H1 (cell line): ENCODE results near the gene LTF. TPM values are rescaled to one million over a fixed set of nuclear protein-coding genes. Genes with fewer than 3 reads are reported as not detected.

ENCODE experiments used
- CTCF ChIA-PET: fragments of 300-600 bp; sonication (Branson Sonifier 250); formaldehyde crosslinking; loops from one replicate; lab custom pipeline; 2021; ENCODE audit not compliant: partially characterized antibody; lab: Charles Lee
- POLR2A ChIA-PET: fragments of 300-600 bp; sonication (Branson Sonifier 250); formaldehyde crosslinking; loops from one replicate; lab custom pipeline; 2021; ENCODE audit warnings: inconsistent platforms; ENCODE audit not compliant: partially characterized antibody; lab: Charles Lee
- DNase-seq, 2 experiments: peaks; one replicate each; pipeline versions ENCODE4 v3.0.0 to v3.0.0-alpha.2; 2010 to 2022; ENCODE audit warnings: low spot score in 2 of 2, low read depth in 1 of 2, mixed read lengths in 1 of 2
- FAIRE-seq: peaks from 2 replicates; lab custom pipeline; 2011; peaks lifted over from hg19 to GRCh38; lab: Jason Lieb, UNC
- H2AFZ ChIP-seq: 2 replicates; pipeline ENCODE4 v1.8.1; 2012; ENCODE audit warnings: low read length, inconsistent platforms
- H2AK5ac ChIP-seq: 2 replicates; pipeline ENCODE4 v1.6.1; 2013; ENCODE audit warnings: low read depth, low read length
- H2BK120ac ChIP-seq: replicated peaks from 2 replicates; pipeline ENCODE3; 2013; ENCODE audit warnings: low read depth, low read length, inconsistent platforms
- H2BK12ac ChIP-seq: 2 replicates; pipeline ENCODE4 v1.6.1; 2013; ENCODE audit warnings: low read depth, low read length
- H2BK15ac ChIP-seq: 2 replicates; pipeline ENCODE4 v1.6.1; 2013; ENCODE audit warnings: low read length
- H2BK20ac ChIP-seq: 2 replicates; pipeline ENCODE4 v1.6.1; 2013; ENCODE audit warnings: low read length
- H2BK5ac ChIP-seq: 2 replicates; pipeline ENCODE4 v1.6.1; 2013; ENCODE audit warnings: low read depth, low read length
- H3K14ac ChIP-seq: 2 replicates; pipeline ENCODE4 v1.6.1; 2013; ENCODE audit warnings: inconsistent platforms; ENCODE audit not compliant: insufficient read length
- H3K18ac ChIP-seq: 2 replicates; pipeline ENCODE4 v1.6.1; 2013; ENCODE audit warnings: low read length; ENCODE audit errors: extremely low read depth
- H3K23ac ChIP-seq: 2 replicates; pipeline ENCODE4 v1.6.1; 2013; ENCODE audit warnings: inconsistent platforms; ENCODE audit not compliant: insufficient read length
- H3K23me2 ChIP-seq: 2 replicates; pipeline ENCODE4 v1.6.1; 2013; ENCODE audit warnings: low read depth, low read length
- H3K27ac ChIP-seq: 2 replicates; pipeline ENCODE4 v1.6.1; 2011; ENCODE audit warnings: low read depth, low read length, inconsistent platforms
- H3K27me3 ChIP-seq, 4 experiments: replicated peaks in 1 of 4; 1 replicate in 1 of 4; 2 replicates in 3 of 4; pipeline versions ENCODE4 v1.6.1 to v1.8.1; 2011 to 2013; ENCODE audit warnings: low read length in 3 of 4, mild to moderate bottlenecking in 3 of 4, inconsistent platforms in 2 of 4, mixed read lengths in 2 of 4, moderate library complexity in 1 of 4; ENCODE audit not compliant: control insufficient read depth in 3 of 4, insufficient read depth in 3 of 4; ENCODE audit errors: extremely low read depth in 1 of 4
- H3K36me3 ChIP-seq, 4 experiments: 2 replicates each; pipeline versions ENCODE4 v1.6.1 to v1.8.1; 2011 to 2013; ENCODE audit warnings: mild to moderate bottlenecking in 4 of 4, low read length in 3 of 4, moderate library complexity in 2 of 4, control low read depth in 1 of 4, inconsistent platforms in 1 of 4; ENCODE audit not compliant: insufficient read depth in 4 of 4, control insufficient read depth in 2 of 4
- H3K4ac ChIP-seq: replicated peaks from 2 replicates; pipeline ENCODE3; 2013; ENCODE audit warnings: low read length, low read depth, mixed read lengths, inconsistent platforms; ENCODE audit not compliant: insufficient read length
- H3K4me1 ChIP-seq, 4 experiments: replicated peaks in 1 of 4; 1 replicate in 1 of 4; 2 replicates in 3 of 4; pipeline versions ENCODE4 v1.6.1 to v1.8.1; 2011 to 2013; ENCODE audit warnings: low read length in 3 of 4, inconsistent platforms in 2 of 4, mixed read lengths in 1 of 4; ENCODE audit not compliant: insufficient read depth in 4 of 4, control insufficient read depth in 3 of 4
- H3K4me2 ChIP-seq, 2 experiments: 2 replicates each; pipeline versions ENCODE4 v1.6.1 to v1.8.1; 2011 to 2013; ENCODE audit warnings: low read depth in 2 of 2, low read length in 2 of 2, control low read depth in 1 of 2, inconsistent platforms in 1 of 2, mild to moderate bottlenecking in 1 of 2; ENCODE audit not compliant: insufficient read depth in 1 of 2
- H3K4me3 ChIP-seq, 4 experiments: fragments of 200-600, 300-600 bp in 1 of 4; sonication (generic), shearing (Covaris generic), sonication (Bioruptor Twin) in 1 of 4; 2 replicates each; pipeline versions ENCODE4 v1.5.1 to v1.8.1; 2011 to 2016; ENCODE audit warnings: low read length in 4 of 4, low read depth in 3 of 4, control low read depth in 2 of 4, inconsistent platforms in 2 of 4, mild to moderate bottlenecking in 2 of 4, mixed read lengths in 1 of 4, moderate library complexity in 1 of 4; ENCODE audit not compliant: insufficient read depth in 2 of 4; ENCODE audit errors: extremely low read depth in 1 of 4
- H3K56ac ChIP-seq: replicated peaks from 2 replicates; pipeline ENCODE3; 2013; ENCODE audit warnings: low read depth, mild to moderate bottlenecking, mixed read lengths, low read length, inconsistent platforms; ENCODE audit not compliant: insufficient read length
- H3K79me1 ChIP-seq: 2 replicates; pipeline ENCODE4 v1.6.1; 2013; ENCODE audit warnings: low read depth, low read length, control low read depth
- H3K79me2 ChIP-seq, 2 experiments: 2 replicates each; pipeline versions ENCODE4 v1.6.1 to v1.8.1; 2012 to 2013; ENCODE audit warnings: low read length in 2 of 2, mild to moderate bottlenecking in 2 of 2, inconsistent platforms in 1 of 2; ENCODE audit not compliant: insufficient read depth in 2 of 2, control insufficient read depth in 1 of 2
- H3K9ac ChIP-seq, 4 experiments: replicated peaks in 1 of 4; 1 replicate in 1 of 4; 2 replicates in 3 of 4; pipeline versions ENCODE4 v1.6.1 to v1.8.1; 2011 to 2013; ENCODE audit warnings: low read depth in 3 of 4, low read length in 3 of 4, control low read depth in 2 of 4, mild to moderate bottlenecking in 2 of 4, moderate library complexity in 2 of 4, inconsistent platforms in 1 of 4; ENCODE audit errors: extremely low read depth in 1 of 4
- H3K9me3 ChIP-seq, 2 experiments: 2 replicates each; pipeline versions ENCODE4 v1.6.1 to v1.8.1; 2012 to 2013; ENCODE audit warnings: mild to moderate bottlenecking in 2 of 2, moderate library complexity in 2 of 2, control low read depth in 1 of 2, inconsistent platforms in 1 of 2, low read depth in 1 of 2, low read length in 1 of 2, mixed read lengths in 1 of 2; ENCODE audit not compliant: insufficient read depth in 2 of 2
- H4K20me1 ChIP-seq, 2 experiments: replicated peaks in 1 of 2; 2 replicates each; pipeline versions ENCODE3 to v1.8.1; 2011 to 2013; ENCODE audit warnings: inconsistent platforms in 2 of 2, low read length in 2 of 2, mild to moderate bottlenecking in 1 of 2; ENCODE audit not compliant: insufficient read depth in 2 of 2, control insufficient read depth in 1 of 2
- H4K5ac ChIP-seq: 2 replicates; pipeline ENCODE4 v1.6.1; 2013; ENCODE audit warnings: low read length, low read depth, mixed read lengths, inconsistent platforms; ENCODE audit not compliant: insufficient read length
- H4K8ac ChIP-seq: 2 replicates; pipeline ENCODE4 v1.8.0; 2013; ENCODE audit warnings: mild to moderate bottlenecking, moderate library complexity, low read length, inconsistent platforms; ENCODE audit not compliant: insufficient read depth; ENCODE audit errors: extremely low read depth
- H4K91ac ChIP-seq: replicated peaks from 2 replicates; pipeline ENCODE3; 2013; ENCODE audit warnings: low read length, mixed read lengths, inconsistent platforms; ENCODE audit not compliant: insufficient read length
- ASH2L ChIP-seq: fragments of 200-600, 300-600 bp; sonication (generic); IDR thresholded peaks from one replicate; pipeline ENCODE4 v1.7.1; 2017; ENCODE audit warnings: low read length
- BACH1 ChIP-seq: IDR thresholded peaks from 2 replicates; pipeline ENCODE4 v1.6.1; 2012; ENCODE audit warnings: low read length, improper control_type of control experiment
- CHD2 ChIP-seq: IDR thresholded peaks from 2 replicates; pipeline ENCODE4 v1.6.1; 2012; ENCODE audit warnings: low read length, improper control_type of control experiment
- CREB1 ChIP-seq: IDR thresholded peaks from 2 replicates; pipeline ENCODE4 v1.6.1; 2012; ENCODE audit warnings: inconsistent platforms
- PHF8 ChIP-seq: fragments of 200-600 bp; sonication (generic); conservative IDR thresholded peaks from 2 replicates; pipeline ENCODE4 v1.7.1; 2012; ENCODE audit warnings: low read depth, mild to moderate bottlenecking, inconsistent platforms, low read length, moderate library complexity
- SP1 ChIP-seq: IDR thresholded peaks from 2 replicates; pipeline ENCODE4 v1.6.1; 2011; ENCODE audit warnings: low read depth, low read length
- SRF ChIP-seq: IDR thresholded peaks from 2 replicates; pipeline ENCODE4 v1.6.1; 2011; ENCODE audit warnings: mild to moderate bottlenecking, low read depth, low read length, moderate library complexity
- TAF1 ChIP-seq: IDR thresholded peaks from 2 replicates; pipeline ENCODE4 v1.6.1; 2011; ENCODE audit warnings: mild to moderate bottlenecking, low read depth, low read length
- WGBS, 2 experiments: shearing (Covaris generic) in 1 of 2; methylation state at CpG; one replicate each; pipeline versions ENCODE4 v1.1.6 to v1.1.7; 2013 to 2015; ENCODE audit warnings: low lambda C conversion rate in 2 of 2, mixed read lengths in 2 of 2, inconsistent platforms in 1 of 2, low coverage in 1 of 2, missing lambda C conversion rate in 1 of 2; ENCODE audit not compliant: insufficient replicate concordance in 2 of 2, insufficient coverage in 1 of 2, insufficient read length in 1 of 2; ENCODE audit errors: extremely low coverage in 1 of 2, missing lambda C conversion rate in 1 of 2; 5-methylcytosine and 5-hydroxymethylcytosine counted together
- polyA plus RNA-seq, 7 experiments: library from polyadenylated mRNA; depleted of rRNA in 3 of 7; stranded (reverse) in 5 of 7; unstranded in 2 of 7; fragments of >200 nt in 5 of 7; fragments of 200-250 nt in 2 of 7; gene quantifications; 1 replicate in 5 of 7; 2 replicates in 1 of 7; 4 replicates in 1 of 7; pipeline versions ENCODE4 v1.2.1 to v1.2.3, GENCODE V29; 2011 to 2013; ENCODE audit warnings: missing spikeins in 2 of 7, mixed read lengths in 2 of 7
- total RNA-seq: library from RNA; stranded (reverse); fragmentation: NEBNext Ultra II Directional; extraction: Animal tissue kit (Norgen Biotek cat#: 25700); gene quantifications from 2 replicates; pipeline ENCODE4 v1.2.1, GENCODE V29; 2021
- TF ChIP-seq, protein P1 (sequence below): IDR thresholded peaks from 2 replicates; pipeline ENCODE4 v1.6.1; 2012; ENCODE audit warnings: low read length, inconsistent platforms
- TF ChIP-seq, protein P2 (sequence below): IDR thresholded peaks from 2 replicates; pipeline ENCODE4 v1.6.1; 2011; ENCODE audit warnings: low read length, improper control_type of control experiment

The LTF gene
- total and polyA plus RNA-seq, 2 of the 8 experiments (the other 6 are each of a cell fraction or from before 2014, with no cell fraction given): 0.23 to 0.99 TPM

DNA sequence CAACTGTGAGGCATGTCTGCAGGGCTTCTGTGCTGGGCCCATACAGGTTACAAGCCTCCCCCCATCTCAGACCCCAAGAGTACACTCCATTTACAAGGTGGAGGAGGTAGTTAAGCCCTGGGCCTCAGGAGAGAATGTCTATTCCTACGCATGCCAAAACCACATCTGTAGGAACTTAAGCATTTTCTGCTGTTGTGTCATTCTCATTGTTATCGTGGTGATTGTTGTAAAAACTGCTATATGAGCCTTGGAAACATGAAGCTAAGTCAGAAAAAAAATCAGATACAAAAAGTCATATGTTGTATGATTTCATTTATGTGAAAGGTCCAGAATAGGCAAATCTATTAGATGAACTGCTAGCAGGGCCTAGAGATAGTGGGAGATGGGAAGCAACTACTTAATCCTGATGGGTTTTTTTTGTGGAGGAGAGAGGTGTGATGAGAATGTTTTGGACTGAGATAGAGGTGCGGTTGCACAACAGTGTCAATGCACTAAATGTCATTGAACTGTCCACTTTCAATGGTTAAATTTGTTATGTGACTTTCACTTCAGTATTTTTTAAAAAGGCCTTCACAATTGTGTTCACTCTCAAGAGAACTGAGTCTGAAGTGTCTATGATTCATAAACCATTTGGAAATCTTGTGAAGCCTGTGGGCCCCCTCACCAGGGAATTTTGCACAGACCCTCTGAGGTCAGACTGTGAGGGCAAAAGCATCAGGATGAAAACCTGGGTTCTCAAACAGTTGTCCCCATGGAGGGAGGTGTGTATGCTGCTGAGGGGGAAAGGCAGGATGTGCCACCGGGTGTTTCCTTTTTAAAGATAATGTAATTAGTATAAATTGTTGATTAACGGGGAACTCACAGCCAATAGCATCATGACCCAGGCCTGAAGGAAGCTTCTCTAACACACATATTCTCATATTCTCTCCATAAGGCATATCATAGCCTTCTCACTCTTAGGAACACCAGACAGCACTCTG is 36.2 kb upstream of the LTF start:
- no peak overlapping the region for H3K4me3 ChIP-seq
- no peak overlapping the region for H2BK5ac ChIP-seq
- H3K4ac ChIP-seq: no peak overlapping the region
- no peak overlapping the region for H2BK120ac ChIP-seq
- 88% methylated on average over 5 of the region's 5 CpGs; no CpG with 5 or more reads in 1 of the 2 experiments for WGBS, 2 experiments
- H3K79me1 ChIP-seq: no peaks in the 10 kb centered on the region
- no peak overlapping the region for H3K14ac ChIP-seq
- no peak overlapping the region for H2BK12ac ChIP-seq
- ChIA-PET CTCF (interaction anchor here (0.6 to 7.9 kb wide), 5 partner anchors 8 to 463 kb away, joined by 3 to 63 read pairs (median 3); no protein-coding TSS in a partner anchor), POLR2A (no interaction called here)
- H3K9me3 ChIP-seq: no peaks in the 10 kb centered on the region
- H2AK5ac ChIP-seq: no peak overlapping the region
- H3K36me3 ChIP-seq: no peaks in the 10 kb centered on the region
- no peak overlapping the region for H2BK15ac ChIP-seq
- H2BK20ac ChIP-seq: no peak overlapping the region
- peaks cover 0 to 4% (median 0%) of the 10 kb centered on the region in 4 experiments; a peak in 1 of 7 replicates for H3K27me3 ChIP-seq
- no peak overlapping the region for H3K18ac ChIP-seq
- no peaks in the 10 kb centered on the region for H3K23me2 ChIP-seq
- H2AFZ ChIP-seq: no peak overlapping the region
- DNase-seq (peak in 1 of 2 experiments; percentile 4), FAIRE-seq (no peak)
- H3K23ac ChIP-seq: no peak overlapping the region
- no peak overlapping the region for H4K8ac ChIP-seq
- no peak overlapping the region for H4K91ac ChIP-seq
- no peak overlapping the region for H3K4me2 ChIP-seq
- peaks cover 2 to 15% (median 5%) of the 10 kb centered on the region in 4 experiments; a peak in 5 of 7 replicates for H3K4me1 ChIP-seq
- H3K9ac ChIP-seq: no peak overlapping the region
- no peak overlapping the region for H3K56ac ChIP-seq
- no peaks in the 10 kb centered on the region for H4K20me1 ChIP-seq
- no peak overlapping the region for H4K5ac ChIP-seq
- H3K27ac ChIP-seq: no peak overlapping the region
- H3K79me2 ChIP-seq: no peaks in the 10 kb centered on the region
- TF ChIP-seq, protein P1, sequence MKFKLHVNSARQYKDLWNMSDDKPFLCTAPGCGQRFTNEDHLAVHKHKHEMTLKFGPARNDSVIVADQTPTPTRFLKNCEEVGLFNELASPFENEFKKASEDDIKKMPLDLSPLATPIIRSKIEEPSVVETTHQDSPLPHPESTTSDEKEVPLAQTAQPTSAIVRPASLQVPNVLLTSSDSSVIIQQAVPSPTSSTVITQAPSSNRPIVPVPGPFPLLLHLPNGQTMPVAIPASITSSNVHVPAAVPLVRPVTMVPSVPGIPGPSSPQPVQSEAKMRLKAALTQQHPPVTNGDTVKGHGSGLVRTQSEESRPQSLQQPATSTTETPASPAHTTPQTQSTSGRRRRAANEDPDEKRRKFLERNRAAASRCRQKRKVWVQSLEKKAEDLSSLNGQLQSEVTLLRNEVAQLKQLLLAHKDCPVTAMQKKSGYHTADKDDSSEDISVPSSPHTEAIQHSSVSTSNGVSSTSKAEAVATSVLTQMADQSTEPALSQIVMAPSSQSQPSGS: no peak
- TF ChIP-seq PHF8 (no peak), CREB1 (no peak), SRF (no peak), ASH2L (no peak), SP1 (no peak), TAF1 (no peak), BACH1 (no peak), CHD2 (no peak)
- TF ChIP-seq, protein P2, sequence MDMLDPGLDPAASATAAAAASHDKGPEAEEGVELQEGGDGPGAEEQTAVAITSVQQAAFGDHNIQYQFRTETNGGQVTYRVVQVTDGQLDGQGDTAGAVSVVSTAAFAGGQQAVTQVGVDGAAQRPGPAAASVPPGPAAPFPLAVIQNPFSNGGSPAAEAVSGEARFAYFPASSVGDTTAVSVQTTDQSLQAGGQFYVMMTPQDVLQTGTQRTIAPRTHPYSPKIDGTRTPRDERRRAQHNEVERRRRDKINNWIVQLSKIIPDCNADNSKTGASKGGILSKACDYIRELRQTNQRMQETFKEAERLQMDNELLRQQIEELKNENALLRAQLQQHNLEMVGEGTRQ: no peak
